ENCODE data around the gene ACAD10. TPM values are rescaled to one million over a fixed set of nuclear protein-coding genes. Genes with fewer than 3 reads are reported as not detected.

Gene ACAD10
- total RNA-seq, 1 donor from 2014 or later, result 24.0 TPM

- H3K27me3 ChIP-seq (ENCODE audit: low read depth), result no peaks in the 10 kb centered on the region
- DNase-seq (peak; percentile 27), ATAC-seq (no peak)
- intact Hi-C loops (cut with DNase I), result no loop called here
- TF ChIP-seq CTCF (IDR thresholded peaks at IDR 0.05), result no peak
- no peaks in the 10 kb centered on the region for H3K9me3 ChIP-seq
- no peaks in the 10 kb centered on the region for H3K4me1 ChIP-seq
- no peak overlapping the region for H3K4me3 ChIP-seq
- peaks cover 100% of the 10 kb centered on the region for H3K36me3 ChIP-seq
- no peak overlapping the region for H3K27ac ChIP-seq
Observed at GRCh38 chr12:111798182-111798581, 112.3 kb downstream of the ACAD10 start.

- no peak overlapping the region for H3K4me3 ChIP-seq
- no peaks in the 10 kb centered on the region for H3K9me3 ChIP-seq
- ATAC-seq, result no peak
- peak; percentile 45 for DNase-seq
- intact Hi-C loops (cut with DNase I), result no loop called here
- no peak overlapping the region for H3K27ac ChIP-seq
- H3K36me3 ChIP-seq, result peaks cover 100% of the 10 kb centered on the region
- H3K27me3 ChIP-seq (ENCODE audit: low read depth), result no peaks in the 10 kb centered on the region
- TF ChIP-seq CTCF (IDR thresholded peaks at IDR 0.05), result no peak
- H3K4me1 ChIP-seq, result no peaks in the 10 kb centered on the region
Observed at GRCh38 chr12:111799758-111800157, 113.9 kb downstream of the ACAD10 start.

GRCh38 chr12:111803038-111803626 is 117.3 kb downstream of the ACAD10 start:
- TF ChIP-seq CTCF (IDR thresholded peaks at IDR 0.05), result no peak
- peaks cover 100% of the 10 kb centered on the region for H3K36me3 ChIP-seq
- DNase-seq, result peak; percentile 4

GRCh38 chr12:111803851-111804250 is 118.0 kb downstream of the ACAD10 start:
- peaks cover 100% of the 10 kb centered on the region for H3K36me3 ChIP-seq
- intact Hi-C loops (cut with DNase I), result no loop called here
- no peak overlapping the region for H3K27ac ChIP-seq
- H3K27me3 ChIP-seq (ENCODE audit: low read depth), result no peaks in the 10 kb centered on the region
- no peak overlapping the region for H3K4me3 ChIP-seq
- DNase-seq, result peak; percentile 32
- no peaks in the 10 kb centered on the region for H3K9me3 ChIP-seq
- no peaks in the 10 kb centered on the region for H3K4me1 ChIP-seq
- ATAC-seq, result no peak
- TF ChIP-seq CTCF (IDR thresholded peaks at IDR 0.05), result no peak

More at GRCh38 chr12:111803038-111803626, 117.3 kb downstream of the ACAD10 start:
- no peaks in the 10 kb centered on the region for H3K9me3 ChIP-seq
- ATAC-seq, result no peak
- H3K4me1 ChIP-seq, result no peaks in the 10 kb centered on the region
- intact Hi-C loops (cut with DNase I), result no loop called here
- no peaks in the 10 kb centered on the region for H3K27me3 ChIP-seq (ENCODE audit: low read depth)
- H3K4me3 ChIP-seq, result no peak overlapping the region
- no peak overlapping the region for H3K27ac ChIP-seq

GRCh38 chr12:111806304-111806703 is 120.5 kb downstream of the ACAD10 start:
- H3K36me3 ChIP-seq, result peaks cover 100% of the 10 kb centered on the region
- H3K4me1 ChIP-seq, result no peaks in the 10 kb centered on the region
- intact Hi-C loops (cut with DNase I), result loop anchor here (5.0 kb wide), 1 partner anchor 54 kb away; no protein-coding TSS in a partner anchor
- H3K27ac ChIP-seq, result no peak overlapping the region
- no peak for TF ChIP-seq CTCF (IDR thresholded peaks at IDR 0.05)
- H3K4me3 ChIP-seq, result no peak overlapping the region
- DNase-seq (no peak), ATAC-seq (no peak)
- H3K9me3 ChIP-seq, result no peaks in the 10 kb centered on the region
- H3K27me3 ChIP-seq (ENCODE audit: low read depth), result no peaks in the 10 kb centered on the region

Small RNAs within 50 kb of the gene (microRNA-seq; reads per million reads assigned to microRNA genes)
- not detected for gene MIR6761 (ENCODE audit: borderline number of aligned reads)

Other genes with a start within 250 kb of the ACAD10 start
- gene ATXN2, start 86.7 kb upstream of the ACAD10 start, total RNA-seq, result 70.3 TPM
- gene BRAP, start 97 bp upstream of the ACAD10 start, total RNA-seq, result 16.7 TPM
- gene ALDH2, start 80.9 kb downstream of the ACAD10 start, total RNA-seq, result 499 TPM
- 39.4 TPM for gene MAPKAPK5, start 156.2 kb downstream of the ACAD10 start, total RNA-seq

Data from lower lobe of right lung (tissue), 2 donors.